HG03432 (cell line): ENCODE data around the gene ST3GAL5.
"Not testable (repeated sequence)": the region's sequence is repeated elsewhere in the genome, so short reads cannot be mapped to it uniquely, and the experiment has no call there.

ENCODE experiments used
- ATAC-seq: cut with Tn5 transposase; IDR thresholded peaks from one replicate; pipeline ENCODE4 v1.9.1; 2021; ENCODE audit warnings: mild to moderate bottlenecking, moderate library complexity; ENCODE audit not compliant: unreplicated experiment

The ST3GAL5 gene

DNA sequence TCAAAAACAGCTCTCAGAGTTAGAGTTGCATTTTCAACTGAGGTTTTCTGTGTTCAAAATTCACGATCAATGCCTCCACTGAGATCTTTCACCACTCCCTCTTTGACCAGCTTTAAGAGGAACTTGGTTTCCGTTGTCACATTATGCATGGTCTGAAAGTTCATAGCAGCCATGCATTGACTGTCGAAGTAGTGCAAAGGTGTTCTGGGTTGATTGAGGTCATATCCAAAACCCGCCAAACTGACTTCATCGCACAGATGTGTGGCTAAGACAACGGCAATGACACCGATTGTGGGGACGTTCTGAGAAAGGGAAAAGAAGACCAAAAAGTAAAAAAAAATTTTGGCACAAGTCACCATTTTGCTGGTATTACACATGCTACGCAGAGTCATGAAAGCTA lies 48.7 kb downstream of the ST3GAL5 start:
- no peak for ATAC-seq

DNA sequence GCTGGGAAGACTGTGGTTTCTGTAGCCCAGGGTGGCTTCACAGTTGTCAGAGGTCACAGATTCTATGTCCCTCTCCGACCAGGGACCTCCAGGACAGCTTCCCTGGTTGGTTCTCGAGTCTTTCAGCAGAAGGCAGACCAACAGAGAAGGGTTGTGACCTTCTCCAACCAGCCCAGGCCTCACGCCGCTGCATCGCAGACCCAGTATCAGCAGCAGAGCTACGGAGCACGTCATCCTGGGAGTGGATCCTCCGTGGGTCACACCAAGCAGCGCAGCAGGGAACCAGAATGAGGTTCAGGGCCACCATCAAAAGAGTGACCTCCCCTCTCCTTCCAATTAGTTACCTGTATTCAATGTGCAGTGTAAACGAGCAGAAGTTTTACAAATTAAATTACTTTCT lies 49.3 kb downstream of the ST3GAL5 start:
- no peak for ATAC-seq

DNA sequence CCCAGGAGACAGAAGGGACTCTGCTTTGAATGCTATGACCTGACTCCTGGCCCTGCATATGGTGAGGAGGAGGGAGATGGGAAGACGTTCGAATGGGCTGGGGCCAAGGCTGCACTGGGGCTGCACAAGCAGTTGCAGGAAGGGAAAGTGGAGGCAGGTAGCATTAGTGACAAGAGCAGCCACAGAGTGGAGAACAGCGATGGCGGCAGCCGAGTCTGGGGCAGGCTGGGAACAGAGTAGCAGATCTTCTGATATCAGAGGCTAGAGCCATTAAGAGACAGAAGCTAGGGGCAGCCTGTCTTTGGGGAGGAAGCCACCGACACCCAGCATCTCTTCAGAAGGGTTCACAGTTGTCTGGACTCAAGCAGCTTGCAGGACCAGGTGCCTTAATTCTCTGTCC lies 50.1 kb downstream of the ST3GAL5 start:
- ATAC-seq, result no peak

DNA sequence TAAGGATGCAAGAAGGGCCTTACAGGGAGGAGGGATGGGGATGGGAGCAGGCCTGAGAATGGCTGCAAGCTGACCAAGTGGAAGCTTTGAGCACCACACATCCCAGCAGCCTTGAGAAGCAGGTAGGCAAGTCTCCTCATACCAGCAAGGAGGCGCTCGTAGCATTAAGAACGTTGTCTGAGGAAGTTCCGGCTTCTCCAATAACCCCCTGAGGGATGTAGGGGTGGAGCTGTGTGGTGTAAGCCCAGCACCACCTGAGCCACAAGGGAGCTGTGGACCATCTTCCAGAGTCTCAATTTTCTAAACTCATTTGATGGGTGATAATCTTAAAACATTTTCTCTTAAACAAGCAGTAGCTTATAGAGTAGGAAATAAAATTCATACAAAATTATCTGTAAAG lies 50.6 kb downstream of the ST3GAL5 start:
- no peak for ATAC-seq

DNA sequence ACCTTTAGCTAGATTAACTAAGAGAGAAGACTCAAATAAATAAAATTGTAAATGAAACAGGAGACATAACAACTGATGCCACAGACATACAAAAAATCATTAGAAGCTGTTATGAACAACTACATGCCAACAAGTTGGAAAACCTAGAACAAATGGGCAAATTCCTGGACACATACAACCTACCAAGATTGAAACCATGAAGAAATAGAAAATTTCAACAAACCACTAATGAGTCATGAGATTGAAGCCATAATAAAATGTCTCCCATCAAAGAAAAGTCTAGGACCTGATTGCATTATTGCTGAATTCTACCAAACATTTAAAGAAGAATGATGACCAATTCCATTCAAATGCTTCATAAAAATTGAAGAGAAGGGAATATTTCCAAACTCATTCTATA lies 54.3 kb downstream of the ST3GAL5 start:
- no peak for ATAC-seq

DNA sequence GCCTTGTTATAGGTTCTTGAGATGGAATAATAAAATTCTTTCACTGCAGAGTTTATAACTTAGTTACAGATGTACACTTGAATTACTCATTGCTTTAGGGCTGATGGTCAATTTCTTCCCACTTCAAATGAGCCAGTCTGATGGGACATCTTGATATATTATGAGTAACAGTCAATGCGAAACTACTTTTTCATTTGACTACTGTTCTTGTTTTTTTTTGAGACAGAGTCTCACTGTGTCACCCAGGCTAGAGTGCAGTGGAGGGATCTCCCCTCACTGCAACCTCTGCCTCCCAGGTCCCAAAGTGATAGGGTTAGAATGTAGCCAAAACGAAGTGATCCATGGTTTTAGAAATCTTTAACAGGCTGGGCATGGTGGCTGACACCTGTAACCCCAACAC lies 57.1 kb downstream of the ST3GAL5 start:
- ATAC-seq, result peak; percentile 55

DNA sequence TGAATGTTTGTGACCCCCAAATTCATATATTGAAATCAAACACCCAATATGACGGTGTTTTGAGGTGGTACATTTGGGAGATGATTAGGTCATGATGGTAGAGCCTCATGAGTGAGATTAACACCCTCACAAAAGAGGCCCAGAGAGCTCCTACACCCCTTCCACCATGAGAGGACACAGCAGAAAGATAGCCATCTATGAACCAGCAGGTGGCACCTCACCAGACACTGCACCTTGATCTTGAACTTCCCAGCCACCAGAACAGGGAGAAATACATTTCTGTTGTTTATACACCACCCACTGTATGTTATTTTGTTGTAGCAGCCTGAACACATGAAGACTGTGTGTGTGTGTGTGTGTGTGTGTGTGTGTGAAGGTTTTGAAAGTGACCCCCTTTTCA lies 58.1 kb downstream of the ST3GAL5 start:
- no peak for ATAC-seq

DNA sequence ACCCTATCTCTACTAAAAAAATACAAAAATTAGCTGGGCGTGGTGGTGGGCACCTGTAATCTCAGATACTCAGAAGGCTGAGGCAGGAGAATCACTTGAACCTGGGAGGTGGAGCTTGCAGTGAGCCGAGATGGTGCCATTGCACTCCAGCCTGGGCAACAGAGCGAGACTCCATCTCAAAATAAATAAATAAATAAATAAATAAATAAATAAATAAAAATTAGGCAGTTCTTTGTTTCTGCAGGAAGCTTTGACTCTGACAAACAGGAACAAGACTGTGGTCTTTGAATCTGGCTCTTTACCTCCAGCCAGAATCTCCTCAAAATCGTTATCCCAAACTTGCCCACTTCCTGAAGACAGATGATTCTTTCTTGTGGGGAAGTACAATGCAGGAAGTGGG lies 59.4 kb downstream of the ST3GAL5 start:
- not testable (repeated sequence) for ATAC-seq

DNA sequence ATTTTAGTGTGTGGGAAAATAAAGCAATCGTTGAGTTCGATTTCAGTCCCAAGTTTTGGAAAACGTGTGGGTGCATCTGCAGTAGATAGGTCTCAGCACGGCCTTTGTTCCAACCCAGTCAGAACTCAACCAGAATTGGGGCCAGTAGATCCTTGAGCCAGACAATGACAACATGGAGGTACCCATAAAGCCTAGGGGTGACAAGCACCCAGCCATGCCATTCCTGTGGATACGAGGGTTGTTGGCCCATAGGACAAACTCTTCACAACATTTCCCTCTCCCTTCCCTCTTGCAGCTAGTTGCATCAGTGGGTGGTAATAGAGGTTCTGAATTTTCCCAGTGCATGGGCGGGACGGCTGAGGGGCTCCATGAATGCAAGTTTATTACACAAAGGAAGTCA lies 60.1 kb downstream of the ST3GAL5 start:
- ATAC-seq, result no peak

DNA sequence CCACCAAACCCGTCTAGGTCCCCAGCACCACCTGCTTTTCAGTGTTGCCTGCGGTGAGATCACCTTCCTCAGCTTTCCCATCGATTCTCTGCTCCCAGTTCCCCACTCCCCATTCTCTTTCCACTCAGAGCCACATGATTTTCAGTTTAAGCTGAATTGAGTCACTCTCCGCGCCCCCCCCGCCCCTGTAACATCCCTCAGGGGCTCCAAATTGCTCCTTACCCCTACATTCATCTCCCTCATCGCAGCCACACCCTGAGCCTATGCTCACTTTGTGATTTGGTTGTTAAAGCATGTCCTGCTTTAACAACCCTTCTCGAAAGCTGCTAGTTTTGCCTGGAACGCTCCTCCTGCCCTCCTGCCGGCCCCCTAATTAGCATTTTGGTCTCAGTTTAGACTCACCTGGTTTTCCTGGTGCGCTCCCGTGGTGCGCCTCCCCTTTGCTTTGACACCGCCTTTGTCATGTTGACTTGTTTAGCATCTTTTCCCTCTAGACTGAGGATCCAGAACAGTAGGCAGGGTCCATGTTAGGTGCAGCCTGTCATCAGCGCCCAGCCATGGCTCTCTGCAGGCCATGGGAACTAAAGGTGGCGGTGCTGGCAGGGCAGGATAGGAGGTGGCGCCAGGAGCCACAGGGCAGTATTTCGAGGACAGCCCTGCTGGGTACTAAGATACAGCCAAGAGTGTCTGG lies 60.8 kb downstream of the ST3GAL5 start:
- ATAC-seq, result no peak

DNA sequence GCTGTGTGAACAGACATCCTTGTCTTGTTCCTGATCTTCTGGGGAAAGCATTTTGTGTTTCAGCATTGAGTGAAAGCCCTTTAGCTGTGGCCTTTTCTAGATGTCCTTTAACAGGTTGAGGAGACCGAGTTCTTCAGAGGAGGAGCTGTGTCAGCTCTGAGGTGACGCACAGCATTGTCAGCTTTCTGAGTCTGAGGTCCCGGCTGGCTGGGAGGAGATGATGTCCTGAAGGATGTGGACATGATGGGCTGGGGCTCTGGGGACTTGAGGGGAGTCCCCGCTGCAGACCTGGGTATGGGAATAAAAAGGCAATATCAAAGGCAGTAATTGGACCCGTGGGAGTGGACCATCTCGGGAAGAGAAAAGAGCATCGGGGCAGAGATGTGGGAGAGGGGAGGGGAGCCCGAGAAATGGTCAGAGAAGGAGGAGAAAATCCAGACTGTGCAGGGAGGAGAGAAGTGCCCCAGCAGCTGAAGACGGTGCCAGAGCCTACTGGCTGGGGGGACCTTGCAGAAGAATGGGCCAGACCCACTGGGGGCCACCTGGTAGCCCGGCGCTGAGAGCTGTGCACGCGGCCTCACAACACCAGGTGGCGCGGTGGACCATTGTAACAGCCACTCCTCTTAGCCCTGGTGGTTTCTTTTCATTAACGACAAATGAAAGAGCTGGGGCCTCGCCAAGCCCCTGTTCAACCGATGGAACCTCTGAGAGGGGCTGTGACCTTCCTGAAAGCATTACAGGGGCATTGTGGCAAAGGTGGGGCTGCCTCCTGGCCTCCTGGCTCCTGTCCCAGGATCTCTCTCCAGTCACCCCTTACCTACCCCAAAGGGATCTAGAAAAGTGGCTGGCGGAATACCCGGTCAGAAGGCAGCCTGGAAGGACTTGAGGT lies 61.6 kb downstream of the ST3GAL5 start:
- ATAC-seq, result peak; percentile 86

DNA sequence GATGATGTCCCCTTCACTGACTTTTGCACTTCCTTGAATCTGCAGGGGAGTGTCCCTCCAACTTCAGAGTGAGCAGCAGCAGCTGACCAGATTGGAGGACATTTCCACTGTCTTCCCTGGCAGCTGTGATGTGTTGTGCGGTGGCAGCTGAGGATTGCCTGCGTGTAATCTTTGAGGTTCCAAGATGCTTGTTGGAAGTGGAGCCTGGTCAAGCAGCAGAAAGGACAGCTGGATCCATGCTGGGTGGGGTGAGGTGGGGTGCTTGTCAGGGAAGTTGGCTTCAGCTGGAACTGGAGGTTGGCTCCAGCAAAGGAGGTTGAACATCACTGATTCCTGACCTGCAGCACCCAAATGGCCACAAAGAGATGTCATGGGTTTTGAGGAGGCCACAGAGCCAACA lies 64.8 kb downstream of the ST3GAL5 start:
- no peak for ATAC-seq

DNA sequence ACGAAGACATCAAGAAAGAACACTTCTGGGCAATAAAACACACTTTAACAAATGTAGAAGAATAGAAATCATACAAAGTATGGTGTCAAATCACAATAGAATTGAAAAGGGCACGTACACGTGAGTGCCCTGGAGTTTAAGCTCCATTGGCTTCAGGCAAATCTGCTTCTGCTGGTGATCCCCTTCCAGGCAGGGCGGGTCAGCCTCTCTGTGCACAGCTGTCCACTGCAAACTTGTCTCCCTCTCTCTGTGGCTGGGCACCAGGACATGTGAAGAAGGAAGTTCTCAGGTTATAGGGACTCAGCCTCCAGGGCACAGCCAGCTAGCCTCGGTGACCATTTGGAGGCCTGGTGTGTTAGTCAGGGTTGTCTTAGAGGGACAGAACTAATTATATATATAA lies 66.0 kb downstream of the ST3GAL5 start:
- no peak for ATAC-seq

DNA sequence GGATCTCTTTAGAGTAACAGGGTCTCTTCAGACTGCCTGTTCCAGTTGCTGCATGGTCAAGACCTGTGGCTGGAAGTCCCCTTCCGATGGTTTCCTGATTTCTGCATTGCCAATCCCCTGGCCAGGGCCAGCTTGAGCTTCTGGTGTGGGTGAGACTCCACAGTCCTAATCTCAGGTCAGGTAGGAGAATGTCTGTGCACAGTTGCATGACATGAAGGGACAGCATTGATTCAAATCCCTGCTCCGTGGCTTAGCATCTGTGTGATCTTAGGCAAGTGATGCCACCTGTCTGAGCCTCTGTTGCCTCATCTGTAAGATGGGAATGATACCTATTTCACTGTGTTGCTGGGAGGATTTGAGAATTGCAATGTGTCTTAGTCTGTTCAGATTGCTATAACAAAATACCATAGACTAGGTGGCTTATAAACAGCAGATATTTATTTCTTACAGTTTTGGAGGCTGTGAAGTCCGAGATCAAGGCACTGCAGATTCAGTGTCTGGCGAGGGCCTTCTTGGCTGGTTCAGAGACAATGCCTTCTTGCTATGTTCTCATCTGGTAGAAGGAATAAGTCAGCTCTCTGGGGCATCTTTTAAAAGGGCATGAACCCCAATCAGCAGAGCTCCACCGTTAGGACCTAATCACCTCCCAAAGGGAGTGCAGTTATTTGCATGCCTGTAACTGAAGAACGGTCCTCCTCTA lies 68.8 kb downstream of the ST3GAL5 start:
- no peak for ATAC-seq

DNA sequence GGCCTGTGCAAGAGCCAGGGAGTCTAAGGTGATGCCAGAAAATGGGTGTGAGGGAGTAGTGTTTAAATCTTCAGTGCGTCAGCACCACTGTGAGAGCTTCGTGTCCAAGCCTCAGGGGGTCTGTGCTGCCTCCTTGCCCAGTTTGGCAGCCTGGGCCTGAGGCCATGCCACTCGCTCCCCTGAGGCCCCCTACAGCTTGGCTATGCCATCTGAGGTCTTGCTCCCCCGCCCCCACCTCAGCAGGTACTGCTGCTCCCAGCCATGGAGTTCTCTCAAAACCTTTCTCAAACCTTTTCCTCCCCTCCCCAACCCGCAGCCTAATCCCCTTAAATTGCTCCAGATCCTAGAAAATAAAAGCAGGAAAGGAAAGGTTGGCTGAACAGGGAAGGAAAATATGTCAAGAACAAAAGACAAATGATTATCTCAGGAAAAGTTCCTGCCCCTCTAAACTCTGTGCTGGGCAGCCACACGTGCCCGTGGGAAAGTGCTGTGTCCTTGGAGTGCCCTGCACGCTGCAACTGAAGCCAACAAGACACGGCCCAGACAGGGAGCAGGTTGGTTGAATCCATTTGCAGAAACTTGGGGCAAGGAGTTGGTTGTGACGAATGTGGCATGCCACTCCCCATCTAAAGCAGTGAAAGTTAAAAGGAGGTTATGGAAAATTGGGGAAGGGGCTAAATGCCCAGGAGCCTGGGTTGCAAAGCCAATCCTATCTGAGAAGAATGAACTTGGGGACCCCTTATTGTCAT lies 73.8 kb downstream of the ST3GAL5 start:
- no peak for ATAC-seq

DNA sequence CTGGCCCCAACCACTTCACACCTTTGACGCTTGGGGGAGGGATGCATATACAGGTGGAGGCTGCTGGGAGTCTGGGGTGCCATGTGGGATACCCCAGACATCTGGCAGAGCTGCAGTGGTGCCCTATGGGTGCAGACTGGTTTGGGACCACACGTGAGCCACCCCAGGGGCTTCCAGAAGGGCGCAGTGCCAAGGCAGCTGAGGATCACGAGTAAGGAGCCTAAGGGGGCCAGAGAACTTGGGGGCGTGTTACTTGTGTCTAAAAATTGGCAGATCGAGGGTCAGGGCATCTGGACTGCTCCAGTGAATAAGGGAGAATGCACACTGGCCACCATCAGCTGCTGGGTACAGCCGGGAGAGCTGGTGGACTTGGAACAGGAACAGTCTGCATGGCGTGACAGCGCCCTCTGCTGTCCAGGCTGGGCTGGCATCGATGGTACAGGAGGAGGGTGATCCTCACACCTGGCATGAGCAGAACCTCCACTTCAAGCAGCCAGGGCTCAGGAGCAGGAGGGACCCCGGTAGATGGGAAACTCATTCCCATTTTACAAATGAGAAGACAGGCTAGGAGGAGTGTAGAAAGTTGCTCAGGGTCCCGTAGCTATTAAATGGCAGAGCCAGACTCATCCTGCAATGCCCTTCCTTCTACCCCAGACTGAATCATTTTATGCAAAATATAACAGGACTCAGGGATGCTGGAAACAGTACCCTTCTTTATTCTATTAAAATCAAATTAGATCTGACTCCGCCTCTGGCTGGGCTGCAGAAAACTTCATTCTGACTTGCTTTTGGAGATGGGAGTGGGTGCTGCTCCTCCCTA lies 74.6 kb downstream of the ST3GAL5 start:
- peak; percentile 76 for ATAC-seq

DNA sequence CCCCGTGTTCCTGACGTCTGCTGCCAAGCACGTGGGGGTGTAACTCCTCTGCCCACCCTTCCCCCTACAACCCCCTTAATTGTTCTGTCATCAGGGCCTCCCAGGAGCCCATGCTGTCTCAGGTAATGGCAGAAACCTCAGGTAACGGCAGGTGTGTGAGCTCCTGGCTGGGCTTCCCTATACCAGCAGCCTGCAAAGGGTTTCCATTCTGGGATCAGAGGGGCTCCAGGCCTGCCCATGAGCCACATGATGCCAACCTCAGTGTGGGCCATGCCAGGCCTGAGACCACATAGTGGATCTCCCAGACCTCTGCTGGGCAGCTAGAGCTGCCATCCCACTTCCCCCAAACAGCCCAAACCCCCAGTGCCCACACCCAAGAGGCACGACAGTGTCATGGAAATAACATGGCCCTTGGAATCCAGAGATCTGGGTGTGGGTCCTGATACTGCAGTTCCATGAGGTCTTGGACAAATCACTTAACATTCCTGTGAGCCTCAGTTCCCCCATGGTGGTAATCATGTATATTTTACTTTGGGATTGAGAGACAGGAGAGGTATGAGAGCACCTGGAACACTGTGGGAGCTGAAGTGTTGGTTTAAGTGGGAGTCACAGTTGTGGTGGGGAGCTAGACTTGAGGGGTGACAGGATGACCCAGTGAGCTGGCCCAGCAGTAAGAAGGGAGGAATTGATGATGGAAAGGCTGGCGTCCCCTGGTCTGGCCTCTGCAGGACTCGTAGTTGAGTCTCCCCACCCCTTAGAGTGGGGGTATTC lies 75.4 kb downstream of the ST3GAL5 start:
- no peak for ATAC-seq

DNA sequence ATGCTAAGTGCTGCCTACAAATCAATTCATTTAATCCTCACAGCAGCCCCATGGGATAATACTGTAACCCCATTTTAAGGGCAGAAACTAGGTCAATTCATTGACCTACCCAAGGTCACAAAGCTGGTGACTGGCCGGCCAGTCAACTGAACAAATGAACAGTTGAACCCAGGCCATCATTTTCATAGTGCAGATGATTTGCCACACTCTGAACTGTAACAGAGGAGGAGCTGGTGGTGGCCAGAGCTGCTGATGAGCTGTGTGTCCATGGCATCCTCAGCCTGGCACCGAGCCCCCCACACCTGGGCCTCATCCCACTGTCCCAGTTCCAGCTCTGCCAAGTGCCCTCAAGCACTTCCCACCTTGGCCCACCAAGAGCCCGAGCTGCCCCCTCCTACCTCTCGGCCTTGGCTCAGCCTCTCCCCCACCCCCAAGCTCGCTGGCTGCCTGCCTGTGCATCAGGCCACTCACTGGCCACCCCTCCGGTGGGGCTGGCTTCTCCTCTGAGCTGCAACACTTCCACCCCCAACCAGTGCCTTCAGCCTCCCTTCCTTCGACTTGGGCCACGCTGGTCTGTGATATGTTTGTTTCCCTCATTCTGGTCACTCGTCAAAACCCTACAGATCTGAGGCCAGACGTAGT lies 76.6 kb downstream of the ST3GAL5 start:
- no peak for ATAC-seq
